IMR-90 (cell line): ENCODE results near the gene HNRNPAB. TPM values are rescaled to one million over a fixed set of nuclear protein-coding genes. Genes with fewer than 3 reads are reported as not detected.

Experiments
- ATAC-seq: fragments of 200-7000 bp; cut with Tn5 transposase; 2 replicates; pipeline ENCODE4 v1.9.1; 2020; ENCODE audit warnings: low read depth, mild to moderate bottlenecking, moderate library complexity
- BruUV-seq: library from RNA; stranded (reverse); fragments of 400-500 nt; replicated peaks from 2 replicates; lab custom pipeline; 2021; lab: Mats Ljungman, UMichigan
- CTCF ChIA-PET: fragments of 300-600 bp; formaldehyde crosslinking; extraction: SDS; loops from one replicate; lab custom pipeline; 2021; ENCODE audit warnings: antibody characterized with exemption; lab: Yijun Ruan, JAX
- POLR2A ChIA-PET: fragments of 300-600 bp; sonication (Branson Sonifier 250); formaldehyde crosslinking; loops from one replicate; lab custom pipeline; 2022; ENCODE audit warnings: antibody characterized with exemption; ENCODE audit not compliant: unreplicated experiment; lab: Charles Lee
- DNase-seq: peaks from one replicate; pipeline ENCODE4 v3.0.0; 2013
- H2AFZ ChIP-seq: replicated peaks from 2 replicates; pipeline ENCODE3; 2013; ENCODE audit warnings: low read length, mild to moderate bottlenecking; ENCODE audit not compliant: poor library complexity
- H2AK5ac ChIP-seq: 2 replicates; pipeline ENCODE4 v1.6.1; 2013; ENCODE audit warnings: low read depth, low read length, inconsistent platforms
- H2AK9ac ChIP-seq: replicated peaks from 2 replicates; pipeline ENCODE3; 2013; ENCODE audit warnings: mild to moderate bottlenecking, low read depth, low read length, moderate library complexity; ENCODE audit not compliant: poor library complexity
- H2BK120ac ChIP-seq: 2 replicates; pipeline ENCODE4 v1.6.1; 2013; ENCODE audit warnings: low read depth, low read length, inconsistent platforms
- H2BK15ac ChIP-seq: 3 replicates; pipeline ENCODE4 v1.6.1; 2013; ENCODE audit warnings: low read depth, low read length, inconsistent platforms
- H2BK20ac ChIP-seq: 2 replicates; pipeline ENCODE4 v1.6.1; 2013; ENCODE audit warnings: low read depth, mild to moderate bottlenecking, inconsistent platforms, low read length, moderate library complexity
- H2BK5ac ChIP-seq: 2 replicates; pipeline ENCODE4 v1.6.1; 2013; ENCODE audit warnings: mild to moderate bottlenecking, low read depth, low read length, inconsistent platforms; ENCODE audit not compliant: poor library complexity, severe bottlenecking
- H3K14ac ChIP-seq: replicated peaks from 2 replicates; pipeline ENCODE4 v1.6.1; 2013; ENCODE audit warnings: low read depth, low read length, inconsistent platforms
- H3K18ac ChIP-seq: 2 replicates; pipeline ENCODE4 v1.6.1; 2013; ENCODE audit warnings: low read depth, low read length, control low read depth
- H3K23ac ChIP-seq: 2 replicates; pipeline ENCODE4 v1.6.1; 2013; ENCODE audit warnings: low read depth, low read length, inconsistent platforms
- H3K27ac ChIP-seq: 2 replicates; pipeline ENCODE4 v1.5.1; 2013; ENCODE audit warnings: mild to moderate bottlenecking, control low read depth, low read length; ENCODE audit not compliant: insufficient read depth
- H3K27me3 ChIP-seq: 2 replicates; pipeline ENCODE4 v1.6.1; 2013; ENCODE audit warnings: low read length; ENCODE audit not compliant: control insufficient read depth, insufficient read depth
- H3K36me3 ChIP-seq: 2 replicates; pipeline ENCODE4 v1.6.1; 2013; ENCODE audit warnings: low read length, mixed read lengths; ENCODE audit not compliant: control insufficient read depth, insufficient read depth
- H3K4ac ChIP-seq: 2 replicates; pipeline ENCODE4 v1.6.1; 2013; ENCODE audit warnings: low read depth, low read length, inconsistent platforms
- H3K4me1 ChIP-seq: 2 replicates; pipeline ENCODE4 v1.6.1; 2013; ENCODE audit warnings: low read length, mixed read lengths; ENCODE audit not compliant: control insufficient read depth, insufficient read depth
- H3K4me2 ChIP-seq: 2 replicates; pipeline ENCODE4 v1.6.1; 2013; ENCODE audit warnings: low read depth, mild to moderate bottlenecking, control low read depth, low read length, moderate library complexity
- H3K4me3 ChIP-seq: 2 replicates; pipeline ENCODE4 v1.5.1; 2013; ENCODE audit warnings: low read depth, mild to moderate bottlenecking, control low read depth, low read length, moderate library complexity; ENCODE audit not compliant: insufficient read depth
- H3K56ac ChIP-seq: 2 replicates; pipeline ENCODE4 v1.6.1; 2013; ENCODE audit warnings: low read length, inconsistent platforms; ENCODE audit not compliant: insufficient read depth; ENCODE audit errors: extremely low read depth
- H3K79me1 ChIP-seq, 2 experiments: 2 replicates each; pipeline ENCODE4 v1.6.1; 2013; ENCODE audit warnings: low read length in 2 of 2, inconsistent platforms in 1 of 2, low read depth in 1 of 2
- H3K9ac ChIP-seq: 2 replicates; pipeline ENCODE4 v1.6.1; 2013; ENCODE audit warnings: low read depth, low read length, control low read depth
- H3K9me1 ChIP-seq: 2 replicates; pipeline ENCODE4 v1.6.1; 2013; ENCODE audit warnings: low read length, inconsistent platforms; ENCODE audit not compliant: insufficient read depth
- H3K9me3 ChIP-seq: 2 replicates; pipeline ENCODE4 v1.6.1; 2013; ENCODE audit warnings: low read length; ENCODE audit not compliant: control insufficient read depth, insufficient read depth
- H4K20me1 ChIP-seq: 2 replicates; pipeline ENCODE4 v1.6.1; 2013; ENCODE audit warnings: low read length, inconsistent platforms; ENCODE audit not compliant: insufficient read depth
- H4K5ac ChIP-seq: 2 replicates; pipeline ENCODE4 v1.6.1; 2013; ENCODE audit warnings: mild to moderate bottlenecking, low read depth, low read length, control low read depth
- H4K8ac ChIP-seq, 2 experiments: 2 replicates each; pipeline ENCODE4 v1.6.1; 2013; ENCODE audit warnings: low read depth in 2 of 2, low read length in 2 of 2, control low read depth in 1 of 2, inconsistent platforms in 1 of 2
- H4K91ac ChIP-seq: 2 replicates; pipeline ENCODE4 v1.6.1; 2013; ENCODE audit warnings: low read depth, low read length, inconsistent platforms; ENCODE audit not compliant: insufficient read depth
- BHLHE40 ChIP-seq: fragments of 150-350 bp; IDR thresholded peaks from 2 replicates; pipeline ENCODE4 v1.6.1; 2016; ENCODE audit warnings: mild to moderate bottlenecking, low read depth, low read length
- CEBPB ChIP-seq: IDR thresholded peaks from 2 replicates; pipeline ENCODE4 v1.6.1; 2012; ENCODE audit warnings: low read depth, low read length, improper control_type of control experiment
- CHD1 ChIP-seq: IDR thresholded peaks from 2 replicates; pipeline ENCODE4 v1.6.1; 2012; ENCODE audit warnings: low read depth, low read length, improper control_type of control experiment
- CTCF ChIP-seq: conservative IDR thresholded peaks from 2 replicates; pipeline ENCODE4 v1.5.1; 2012; ENCODE audit warnings: mild to moderate bottlenecking, low read depth, low read length, improper control_type of control experiment
- ELK1 ChIP-seq: fragments of 150-350 bp; IDR thresholded peaks from 2 replicates; pipeline ENCODE4 v1.6.1; 2016; ENCODE audit warnings: low read depth, mild to moderate bottlenecking, low read length, moderate library complexity, borderline replicate concordance
- FOS ChIP-seq: fragments of 150-350 bp; IDR thresholded peaks from 2 replicates; pipeline ENCODE4 v1.6.1; 2016; ENCODE audit warnings: low read depth, low read length
- MAFK ChIP-seq: IDR thresholded peaks from 2 replicates; pipeline ENCODE4 v1.6.1; 2012; ENCODE audit warnings: low read depth, low read length, improper control_type of control experiment
- MAZ ChIP-seq: IDR thresholded peaks from 2 replicates; pipeline ENCODE4 v1.6.1; 2012; ENCODE audit warnings: low read depth, mild to moderate bottlenecking, low read length, improper control_type of control experiment, moderate library complexity, borderline replicate concordance
- MXI1 ChIP-seq: IDR thresholded peaks from 2 replicates; pipeline ENCODE4 v1.6.1; 2012; ENCODE audit warnings: low read depth, mild to moderate bottlenecking, low read length, moderate library complexity, borderline replicate concordance
- NFE2L2 ChIP-seq: fragments of 150-350 bp; IDR thresholded peaks from 2 replicates; pipeline ENCODE4 v1.6.1; 2016; ENCODE audit warnings: low read depth, mild to moderate bottlenecking, low read length
- POLR2A ChIP-seq: IDR thresholded peaks from 2 replicates; pipeline ENCODE4 v1.6.1; 2012; ENCODE audit warnings: mild to moderate bottlenecking, low read depth, low read length
- RAD21 ChIP-seq: IDR thresholded peaks from 2 replicates; pipeline ENCODE4 v1.6.1; 2012; ENCODE audit warnings: low read length, improper control_type of control experiment
- RCOR1 ChIP-seq: IDR thresholded peaks from 2 replicates; pipeline ENCODE4 v1.6.1; 2012; ENCODE audit warnings: mild to moderate bottlenecking, low read length, improper control_type of control experiment; ENCODE audit not compliant: insufficient replicate concordance
- RFX5 ChIP-seq: IDR thresholded peaks from 2 replicates; pipeline ENCODE4 v1.8.0; 2012; ENCODE audit warnings: low read depth, mild to moderate bottlenecking, low read length, moderate library complexity
- SMC3 ChIP-seq: fragments of 150-350 bp; IDR thresholded peaks from 2 replicates; pipeline ENCODE4 v1.6.1; 2016; ENCODE audit warnings: low read depth, mild to moderate bottlenecking, antibody characterized with exemption, low read length, moderate library complexity
- USF2 ChIP-seq: fragments of 150-350 bp; IDR thresholded peaks from 2 replicates; pipeline ENCODE4 v1.6.1; 2017; ENCODE audit warnings: mild to moderate bottlenecking, antibody characterized with exemption, low read length, low read depth
- WGBS, 2 experiments: methylation state at CpG; one replicate each; pipeline versions ENCODE4 v1.1.5 to v1.1.7; 2013; ENCODE audit warnings: missing lambda C conversion rate in 2 of 2; ENCODE audit not compliant: insufficient read length in 1 of 2; ENCODE audit errors: extremely low coverage in 2 of 2; 5-methylcytosine and 5-hydroxymethylcytosine counted together
- dilution Hi-C: fragments of 300-500 bp; cut with HindIII; formaldehyde crosslinking; loops from one replicate; pipeline ENCODE4 v1.14.3; 2018; ENCODE audit warnings: low sequenced_read_pairs; ENCODE audit not compliant: unreplicated experiment
- in situ Hi-C: fragments of 300-500 bp; cut with MboI; formaldehyde crosslinking; loops from 3 replicates; pipeline ENCODE4 v1.14.3; 2019; ENCODE audit warnings: low sequenced_read_pairs, inconsistent platforms, mixed read lengths
- intact Hi-C: fragments of 100-400 bp; cut with micrococcal nuclease; formaldehyde crosslinking; loops from 2 replicates; pipeline ENCODE4 v1.10.0; 2022
- polyA plus RNA-seq, 3 experiments: library from polyadenylated mRNA; depleted of rRNA; stranded (reverse); fragments of >200 nt; gene quantifications; 2 replicates each; pipeline ENCODE4 v1.2.3, GENCODE V29; 2012; ENCODE audit warnings: low replicate concordance in 1 of 3
- total RNA-seq: library from RNA; depleted of rRNA; stranded (reverse); fragments of >200 nt; gene quantifications from 2 replicates; pipeline ENCODE4 v1.2.3, GENCODE V29; 2012

Gene HNRNPAB
- total and polyA plus RNA-seq, 2 of the 4 experiments (the other 2 are of a cell fraction), result 32.1 to 128 TPM

DNA sequence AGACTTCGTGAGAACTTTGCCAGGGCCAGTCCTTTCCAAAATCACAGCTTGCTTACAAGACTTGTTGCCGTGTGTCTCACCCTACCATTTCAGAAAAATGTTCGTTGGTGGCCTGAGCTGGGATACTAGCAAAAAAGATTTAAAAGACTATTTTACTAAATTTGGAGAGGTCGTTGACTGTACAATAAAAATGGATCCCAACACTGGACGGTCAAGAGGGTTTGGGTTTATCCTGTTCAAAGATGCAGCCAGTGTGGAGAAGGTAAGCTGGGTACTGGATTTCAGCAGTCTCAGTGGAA, 1.4 kb downstream of the HNRNPAB start:
- peaks cover 53% of the 10 kb centered on the region for H4K20me1 ChIP-seq
- BruUV-seq, result no TSS peak

More for the DNA sequence above, 1.4 kb downstream of the HNRNPAB start:
- H2AFZ ChIP-seq, result no peak overlapping the region
- peaks cover 23% of the 10 kb centered on the region for H3K9me1 ChIP-seq
- no peak overlapping the region for H3K18ac ChIP-seq
- H3K4ac ChIP-seq, result no peak overlapping the region
- ChIA-PET POLR2A (no interaction called here), CTCF (interaction anchor here (1.4 kb wide), 1 partner anchor 9 kb away, joined by 3 read pairs; no protein-coding TSS in a partner anchor)
- no peak overlapping the region for H2BK15ac ChIP-seq
- no peaks in the 10 kb centered on the region for H3K27me3 ChIP-seq
- H3K14ac ChIP-seq, result peak overlapping the region; percentile 11
- no peak for ATAC-seq
- no peak overlapping the region for H2BK20ac ChIP-seq
- H2BK5ac ChIP-seq, result no peak overlapping the region
- H2BK120ac ChIP-seq, result no peak overlapping the region
- no peak overlapping the region for H3K56ac ChIP-seq
- no peak for TF ChIP-seq ELK1
- TF ChIP-seq CTCF, result no peak
- no peak for TF ChIP-seq MAFK
- TF ChIP-seq NFE2L2, result no peak
- TF ChIP-seq SMC3, result no peak
- no peak for TF ChIP-seq RFX5
- no peak for TF ChIP-seq RCOR1
- TF ChIP-seq RAD21, result no peak
- no peak for TF ChIP-seq CEBPB
- no peak for TF ChIP-seq POLR2A
- no peak for TF ChIP-seq MAZ
- no peak for TF ChIP-seq USF2
- no peak for TF ChIP-seq FOS
- TF ChIP-seq BHLHE40, result no peak
- no peak for TF ChIP-seq CHD1
- TF ChIP-seq MXI1, result no peak
- dilution Hi-C loops (no loop called here), in situ Hi-C loops (no loop called here), intact Hi-C loops (no loop called here)
- DNase-seq, result no peak
- peak overlapping the region; percentile 51 for H3K9ac ChIP-seq
- WGBS, 2 experiments, result 0% methylated on average over 2 of the region's 5 CpGs; no CpG with 5 or more reads in 1 of the 2 experiments
- no peak overlapping the region for H4K8ac ChIP-seq
- H3K4me1 ChIP-seq, result peaks cover 11% of the 10 kb centered on the region
- H2AK5ac ChIP-seq, result no peak overlapping the region
- H3K79me1 ChIP-seq, result peaks cover 18 to 57% of the 10 kb centered on the region in 2 experiments; a peak in 3 of 4 replicates
- peaks cover 44% of the 10 kb centered on the region for H3K36me3 ChIP-seq
- peak overlapping the region; percentile 96 for H3K23ac ChIP-seq
- H4K91ac ChIP-seq, result no peak overlapping the region
- peak overlapping the region; percentile 70 for H3K4me3 ChIP-seq
- H4K5ac ChIP-seq, result no peak overlapping the region
- no peak overlapping the region for H2AK9ac ChIP-seq
- peak overlapping the region; percentile 1; the same call in 1 of the 2 replicates for H3K27ac ChIP-seq
- peak overlapping the region; percentile 84 for H3K4me2 ChIP-seq
- no peaks in the 10 kb centered on the region for H3K9me3 ChIP-seq
